ENCODE results near the gene DMXL1.
"Not testable (repeated sequence)": the region's sequence is repeated elsewhere in the genome, so short reads cannot be mapped to it uniquely, and the experiment has no call there.

The DMXL1 gene

DNA sequence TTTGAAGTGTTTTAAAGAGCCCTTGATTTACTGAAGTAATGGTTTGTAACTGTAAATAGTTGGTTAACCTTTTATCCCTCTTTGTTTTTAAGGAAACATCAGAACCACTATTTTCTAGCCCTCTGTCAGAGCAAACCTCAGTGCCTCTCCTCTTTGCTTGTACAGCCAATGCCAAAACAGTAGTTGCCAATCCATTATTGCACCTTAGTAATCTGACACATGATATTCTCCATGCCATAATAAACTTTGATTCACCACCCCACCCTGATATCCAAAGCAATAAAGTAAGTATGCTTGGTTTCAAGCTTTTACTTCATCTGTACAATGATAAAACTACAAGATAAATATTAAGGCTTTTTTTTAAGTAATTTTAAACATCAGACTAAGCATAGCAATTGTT is 100.8 kb downstream of the DMXL1 start:
- in situ Hi-C loops (cut with HindIII; ENCODE audit: low pct_unique_long_range_greater_than_20kb, low sequenced_read_pairs), result no loop called here
- no peak for TF ChIP-seq JUND (IDR thresholded peaks at IDR 0.05; ENCODE audit: low read depth)
- DNase-seq (ENCODE audit: low read depth in 1 of 2, low spot score in 1 of 2), result no peak

DNA sequence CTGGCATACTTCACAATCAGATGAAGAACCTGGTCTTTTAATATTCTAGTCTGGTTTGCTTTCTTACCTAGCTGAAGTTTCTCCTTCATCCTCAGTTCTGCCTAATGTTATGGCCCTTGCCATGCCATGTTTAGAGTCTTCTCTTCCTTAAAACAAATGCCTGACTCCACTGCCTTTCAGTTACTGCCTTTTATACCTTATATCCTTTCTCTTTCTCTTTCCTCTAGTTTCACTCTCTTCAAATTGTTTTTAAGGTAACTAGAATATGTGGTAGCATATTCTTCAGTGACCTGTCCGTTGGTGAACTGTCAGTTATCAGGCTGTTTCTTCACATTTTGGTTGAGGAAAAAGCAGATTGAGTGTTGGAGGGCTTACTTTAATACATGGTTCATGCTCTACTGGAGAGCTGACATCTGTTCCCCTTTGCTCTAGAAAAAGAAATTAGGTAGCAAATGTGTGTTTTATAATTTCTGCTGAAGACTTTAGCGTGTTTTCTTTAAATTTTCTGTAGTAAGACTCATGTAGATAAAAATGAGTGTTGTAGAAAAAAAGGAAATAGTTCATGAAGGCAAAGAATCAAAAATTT is 103.8 kb downstream of the DMXL1 start:
- no peak for TF ChIP-seq JUND (IDR thresholded peaks at IDR 0.05; ENCODE audit: low read depth)
- DNase-seq (ENCODE audit: low read depth in 1 of 2, low spot score in 1 of 2), result no peak
- in situ Hi-C loops (cut with HindIII; ENCODE audit: low pct_unique_long_range_greater_than_20kb, low sequenced_read_pairs), result no loop called here

DNA sequence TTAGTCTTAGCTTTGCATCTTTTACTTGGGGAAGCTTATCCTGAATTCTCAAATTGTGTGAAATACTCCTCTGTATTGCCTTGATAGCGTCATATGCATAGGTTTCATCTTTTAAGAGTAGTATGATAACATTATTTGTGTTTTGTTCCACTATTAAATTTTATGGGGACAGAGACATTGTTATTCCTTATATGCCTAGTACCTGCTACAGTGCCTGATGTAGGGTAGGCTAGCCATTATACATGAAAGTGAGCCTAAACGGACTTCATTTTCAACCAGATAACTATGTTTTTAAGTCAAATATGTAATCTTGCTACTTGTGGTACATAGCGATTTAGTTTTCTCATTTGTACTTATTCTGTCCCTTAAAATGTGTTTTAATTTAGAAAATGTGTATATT is 105.9 kb downstream of the DMXL1 start:
- no peak for TF ChIP-seq JUND (IDR thresholded peaks at IDR 0.05; ENCODE audit: low read depth)
- no peak for DNase-seq (ENCODE audit: low read depth in 1 of 2, low spot score in 1 of 2)
- in situ Hi-C loops (cut with HindIII; ENCODE audit: low pct_unique_long_range_greater_than_20kb, low sequenced_read_pairs), result no loop called here

DNA sequence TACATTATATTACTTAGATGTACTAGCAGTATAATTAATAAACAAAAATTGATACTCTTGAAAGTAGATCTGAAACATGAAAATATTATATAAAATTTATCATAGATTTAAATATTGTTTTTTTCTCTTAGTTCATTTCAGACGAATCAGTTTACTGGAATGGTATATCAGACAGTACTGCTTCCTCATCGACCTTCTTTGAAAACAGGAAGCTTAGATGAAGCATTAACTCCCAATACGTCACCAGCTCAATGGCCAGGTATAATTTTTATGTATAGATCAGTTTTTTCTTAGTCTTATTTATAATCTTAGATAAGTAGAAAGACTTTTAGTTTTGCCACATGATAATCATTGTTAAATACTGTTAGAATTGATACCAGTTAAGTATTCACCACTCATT is 106.3 kb downstream of the DMXL1 start:
- DNase-seq (ENCODE audit: low read depth in 1 of 2, low spot score in 1 of 2), result no peak
- TF ChIP-seq JUND (IDR thresholded peaks at IDR 0.05; ENCODE audit: low read depth), result no peak
- in situ Hi-C loops (cut with HindIII; ENCODE audit: low pct_unique_long_range_greater_than_20kb, low sequenced_read_pairs), result no loop called here

DNA sequence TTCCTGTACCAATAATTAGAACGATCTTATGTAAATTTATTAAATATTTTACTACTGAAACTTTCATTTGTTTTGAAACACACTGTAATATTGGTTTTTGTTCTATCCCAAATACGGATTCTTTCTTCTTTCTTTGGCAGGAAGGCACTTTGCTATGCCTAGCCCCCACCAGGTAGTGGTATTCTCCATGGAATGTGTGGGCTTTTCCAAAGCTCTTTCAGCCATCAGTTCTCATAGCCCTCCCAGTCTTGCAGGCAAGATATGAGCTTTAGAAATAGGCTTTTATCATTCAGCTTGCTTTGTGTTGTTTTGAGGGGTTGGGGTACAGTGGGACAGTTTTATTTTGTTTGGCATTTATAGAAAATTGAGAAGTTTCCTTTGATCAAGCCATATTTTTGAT is 107.5 kb downstream of the DMXL1 start:
- no peak for TF ChIP-seq JUND (IDR thresholded peaks at IDR 0.05; ENCODE audit: low read depth)
- no peak for DNase-seq (ENCODE audit: low read depth in 1 of 2, low spot score in 1 of 2)
- in situ Hi-C loops (cut with HindIII; ENCODE audit: low pct_unique_long_range_greater_than_20kb, low sequenced_read_pairs), result no loop called here

DNA sequence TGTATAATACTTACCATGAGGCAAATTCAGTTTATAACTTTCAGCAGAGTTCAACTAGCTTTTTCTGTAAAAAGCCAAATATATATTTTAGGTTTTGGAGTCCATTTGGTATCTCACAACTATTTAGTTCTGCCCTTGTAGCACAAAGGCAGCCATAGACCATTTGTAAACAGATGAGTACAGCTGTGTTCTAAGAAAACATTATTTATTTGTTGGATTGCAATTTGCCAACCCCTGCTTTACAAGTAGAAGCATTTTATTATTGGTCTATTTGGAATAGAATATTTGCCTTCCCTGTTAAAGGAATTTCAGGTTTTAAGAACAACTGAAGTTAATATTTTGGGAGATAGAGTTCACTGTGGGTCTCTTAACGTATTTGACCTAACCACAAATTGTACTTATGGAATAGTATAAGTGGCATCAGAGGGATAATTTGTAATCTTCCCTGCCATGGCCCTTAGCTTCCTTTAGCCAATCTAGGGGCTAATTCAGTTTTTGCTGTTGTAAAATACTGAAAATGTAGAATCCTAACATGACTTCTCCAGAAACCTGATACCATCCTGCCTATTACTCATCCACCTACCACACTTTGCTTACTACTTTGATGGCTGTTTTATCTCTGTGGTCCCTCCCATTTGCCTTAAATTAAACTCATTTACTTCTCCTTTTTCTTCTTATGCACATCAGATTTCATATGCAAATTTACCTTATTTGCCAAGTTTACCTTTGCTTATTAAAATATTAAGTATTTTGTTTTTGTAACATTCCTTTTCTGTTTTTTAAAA is 109.2 kb downstream of the DMXL1 start:
- in situ Hi-C loops (cut with HindIII; ENCODE audit: low pct_unique_long_range_greater_than_20kb, low sequenced_read_pairs), result no loop called here
- no peak for DNase-seq (ENCODE audit: low read depth in 1 of 2, low spot score in 1 of 2)

DNA sequence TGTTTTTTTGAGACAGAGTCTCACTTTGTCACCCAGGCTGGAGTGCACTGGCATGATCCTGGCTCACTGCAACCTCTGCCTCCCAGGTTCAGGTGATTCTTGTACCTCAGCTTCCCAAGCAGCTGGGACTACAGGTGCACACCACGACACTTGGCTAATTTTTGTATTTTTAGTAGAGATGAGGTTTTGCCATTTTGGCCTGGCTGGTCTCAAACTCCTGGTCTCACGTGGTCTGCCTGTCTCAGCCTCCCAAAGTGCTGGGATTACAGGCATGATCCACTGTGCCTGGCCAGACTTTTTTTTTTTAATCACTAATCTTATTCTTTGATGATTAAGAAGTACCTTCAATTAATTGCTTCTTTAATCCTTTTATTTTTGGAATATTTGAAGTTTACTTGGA is 114.6 kb downstream of the DMXL1 start:
- in situ Hi-C loops (cut with HindIII; ENCODE audit: low pct_unique_long_range_greater_than_20kb, low sequenced_read_pairs); DNase-seq (ENCODE audit: low read depth in 1 of 2, low spot score in 1 of 2): not testable (repeated sequence)

More for the DNA sequence above, 109.2 kb downstream of the DMXL1 start:
- no peak for TF ChIP-seq JUND (IDR thresholded peaks at IDR 0.05; ENCODE audit: low read depth)

DNA sequence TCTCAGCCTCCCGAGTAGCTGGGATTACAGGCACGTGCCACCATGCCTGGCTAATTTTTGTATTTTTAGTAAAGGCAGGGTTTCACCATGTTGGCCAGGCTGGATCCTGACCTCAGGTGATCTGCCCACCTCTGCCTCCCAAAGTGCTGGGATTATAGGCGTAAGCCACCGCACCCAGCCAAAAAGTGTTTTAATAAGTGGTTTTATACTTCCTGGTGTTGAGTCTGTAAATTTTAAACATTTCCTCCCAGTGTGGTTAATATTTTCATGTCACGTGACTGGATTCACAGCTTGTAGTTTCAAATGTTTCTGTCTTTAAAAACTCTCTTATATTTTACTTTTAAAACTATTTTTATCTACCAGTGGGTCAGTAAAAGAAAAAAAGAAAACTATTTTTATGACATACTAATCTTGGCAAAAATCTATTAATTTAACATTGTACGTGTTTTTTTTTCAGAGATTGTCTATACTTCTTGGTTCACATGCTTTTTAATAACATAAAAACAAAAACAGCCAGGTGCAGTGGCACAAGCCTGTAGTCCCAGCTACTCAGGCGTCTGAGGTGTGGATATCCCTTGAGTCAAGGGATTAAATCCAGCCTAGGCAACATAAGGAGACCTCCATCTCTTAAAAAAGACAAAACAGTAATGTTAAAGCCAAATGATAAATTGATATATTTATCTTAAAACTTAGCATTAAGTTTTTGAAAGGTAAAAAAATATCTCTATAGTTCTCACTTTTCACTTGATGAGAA is 117.1 kb downstream of the DMXL1 start:
- no peak for TF ChIP-seq JUND (IDR thresholded peaks at IDR 0.05; ENCODE audit: low read depth)
- no peak for DNase-seq (ENCODE audit: low read depth in 1 of 2, low spot score in 1 of 2)
- in situ Hi-C loops (cut with HindIII; ENCODE audit: low pct_unique_long_range_greater_than_20kb, low sequenced_read_pairs), result no loop called here

DNA sequence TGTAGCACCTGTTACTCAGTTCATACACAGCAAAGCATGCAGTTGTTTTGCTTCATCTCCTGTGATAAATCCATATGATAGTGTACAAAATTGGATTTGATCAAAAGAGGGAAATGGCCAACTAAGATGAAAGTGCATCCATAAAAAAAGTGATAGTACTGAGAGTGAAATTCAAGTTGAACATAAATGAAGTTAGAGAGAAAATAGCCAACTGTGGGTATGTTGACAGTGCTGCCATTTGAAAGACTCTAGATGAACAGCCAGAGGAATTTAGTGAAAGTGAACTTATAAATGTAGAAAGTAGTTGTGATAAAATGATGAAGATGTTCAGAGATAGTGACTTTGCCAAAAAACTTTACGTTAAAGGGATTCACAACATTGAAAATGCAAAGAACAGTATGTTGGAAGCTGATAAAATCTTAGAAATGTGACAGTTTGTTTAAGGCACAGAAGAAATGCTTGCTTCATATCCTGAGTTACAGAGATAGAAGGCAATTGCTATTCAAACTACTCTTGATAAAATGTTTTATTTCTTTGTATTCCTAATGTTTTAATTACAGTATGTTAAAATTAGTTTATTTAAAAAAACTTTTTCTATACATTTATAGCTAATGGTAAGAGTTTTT is 119.7 kb downstream of the DMXL1 start:
- TF ChIP-seq JUND (IDR thresholded peaks at IDR 0.05; ENCODE audit: low read depth), result no peak
- no peak for DNase-seq (ENCODE audit: low read depth in 1 of 2, low spot score in 1 of 2)
- in situ Hi-C loops (cut with HindIII; ENCODE audit: low pct_unique_long_range_greater_than_20kb, low sequenced_read_pairs), result no loop called here

DNA sequence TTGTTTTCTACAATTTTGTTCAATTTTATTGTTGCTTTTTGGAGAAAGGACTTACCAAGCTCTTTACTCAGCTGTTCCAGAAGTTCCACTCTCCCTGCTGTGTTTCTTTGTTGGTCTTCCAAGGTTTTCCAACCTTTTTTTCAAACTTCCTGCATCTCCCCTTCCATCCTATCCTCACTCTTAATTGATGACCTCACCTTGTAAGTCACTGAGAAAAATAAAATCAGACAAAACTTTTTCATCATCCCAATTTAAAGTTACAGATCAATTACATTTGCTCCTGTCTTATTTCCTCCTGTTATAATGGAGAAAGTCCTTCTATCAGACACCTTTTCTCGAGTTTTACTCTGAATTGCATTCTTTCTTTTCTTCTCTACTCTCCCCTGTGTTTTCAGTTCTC is 121.1 kb downstream of the DMXL1 start:
- no peak for DNase-seq (ENCODE audit: low read depth in 1 of 2, low spot score in 1 of 2)
- in situ Hi-C loops (cut with HindIII; ENCODE audit: low pct_unique_long_range_greater_than_20kb, low sequenced_read_pairs), result no loop called here
- no peak for TF ChIP-seq JUND (IDR thresholded peaks at IDR 0.05; ENCODE audit: low read depth)

DNA sequence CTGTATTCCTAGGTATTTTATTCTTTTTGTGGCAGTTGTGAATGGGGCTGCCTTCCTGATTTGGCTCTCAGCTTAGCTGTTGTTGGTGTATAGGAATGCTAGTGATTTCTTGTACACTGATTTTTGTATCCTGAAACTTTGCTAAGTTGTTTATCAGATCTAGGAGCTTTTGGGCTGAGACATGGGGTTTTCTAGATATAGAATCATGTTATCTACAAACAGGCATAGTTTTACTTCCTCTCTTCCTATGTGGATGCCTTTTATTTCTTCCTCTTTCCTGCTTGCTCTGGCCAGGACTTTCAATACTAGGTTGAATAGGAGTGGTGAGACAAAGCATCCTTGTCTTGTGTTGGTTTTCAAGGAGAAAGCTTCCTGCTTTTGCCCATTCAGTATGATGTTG is 129.9 kb downstream of the DMXL1 start:
- TF ChIP-seq JUND (IDR thresholded peaks at IDR 0.05; ENCODE audit: low read depth), result no peak
- DNase-seq (ENCODE audit: low read depth in 1 of 2, low spot score in 1 of 2), result no peak
- in situ Hi-C loops (cut with HindIII; ENCODE audit: low pct_unique_long_range_greater_than_20kb, low sequenced_read_pairs), result no loop called here

DNA sequence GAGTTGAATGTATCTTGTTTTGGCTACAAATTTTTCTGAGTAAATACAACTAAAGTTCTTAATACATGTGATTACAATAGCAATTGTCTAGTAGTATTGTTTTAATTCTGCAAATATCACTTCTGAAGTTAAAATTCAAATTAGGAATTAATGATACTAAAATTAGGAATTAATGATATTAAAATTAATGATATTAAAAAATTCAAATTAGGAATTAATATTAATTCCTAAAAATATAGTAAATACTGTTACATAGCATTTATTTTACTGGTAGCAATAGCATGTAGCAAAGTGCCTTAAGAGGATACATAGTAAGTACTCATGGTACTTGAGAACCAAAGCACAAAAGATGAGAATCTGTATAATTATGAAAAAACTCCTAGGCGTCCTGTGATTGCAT is 136.2 kb downstream of the DMXL1 start:
- no peak for DNase-seq (ENCODE audit: low read depth in 1 of 2, low spot score in 1 of 2)
- in situ Hi-C loops (cut with HindIII; ENCODE audit: low pct_unique_long_range_greater_than_20kb, low sequenced_read_pairs), result no loop called here
- TF ChIP-seq JUND (IDR thresholded peaks at IDR 0.05; ENCODE audit: low read depth), result no peak

DNA sequence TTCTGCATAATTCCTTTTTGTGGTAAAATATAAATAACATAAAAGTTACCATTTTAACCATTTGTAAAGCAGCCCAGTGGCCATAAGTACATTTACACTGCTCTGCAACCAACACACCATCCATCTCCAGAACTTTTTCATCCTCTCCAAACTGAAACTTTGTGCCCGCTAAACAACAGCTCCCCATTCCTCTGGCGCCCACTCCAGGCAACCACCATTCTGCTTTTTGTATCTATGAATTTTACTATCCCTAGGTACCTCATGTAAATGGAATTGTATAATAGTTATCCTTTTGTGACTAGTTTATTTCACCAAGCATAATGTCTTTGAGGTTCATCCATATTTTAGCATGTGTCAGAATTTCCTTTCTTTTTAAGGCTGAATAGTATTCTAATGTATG is 141.1 kb downstream of the DMXL1 start:
- in situ Hi-C loops (cut with HindIII; ENCODE audit: low pct_unique_long_range_greater_than_20kb, low sequenced_read_pairs), result no loop called here
- no peak for TF ChIP-seq JUND (IDR thresholded peaks at IDR 0.05; ENCODE audit: low read depth)
- no peak for DNase-seq (ENCODE audit: low read depth in 1 of 2, low spot score in 1 of 2)

Measured in T47D (cell line).